GM21619 (cell line): Measurements from ENCODE around the gene COBL.

ENCODE experiments used
- ATAC-seq: cut with Tn5 transposase; IDR thresholded peaks from one replicate; pipeline ENCODE4 v1.9.1; 2021; ENCODE audit not compliant: unreplicated experiment

Gene COBL

GRCh38 chr7:51124321-51124720, 192.3 kb downstream of the COBL start:
- ATAC-seq: no peak

DNA sequence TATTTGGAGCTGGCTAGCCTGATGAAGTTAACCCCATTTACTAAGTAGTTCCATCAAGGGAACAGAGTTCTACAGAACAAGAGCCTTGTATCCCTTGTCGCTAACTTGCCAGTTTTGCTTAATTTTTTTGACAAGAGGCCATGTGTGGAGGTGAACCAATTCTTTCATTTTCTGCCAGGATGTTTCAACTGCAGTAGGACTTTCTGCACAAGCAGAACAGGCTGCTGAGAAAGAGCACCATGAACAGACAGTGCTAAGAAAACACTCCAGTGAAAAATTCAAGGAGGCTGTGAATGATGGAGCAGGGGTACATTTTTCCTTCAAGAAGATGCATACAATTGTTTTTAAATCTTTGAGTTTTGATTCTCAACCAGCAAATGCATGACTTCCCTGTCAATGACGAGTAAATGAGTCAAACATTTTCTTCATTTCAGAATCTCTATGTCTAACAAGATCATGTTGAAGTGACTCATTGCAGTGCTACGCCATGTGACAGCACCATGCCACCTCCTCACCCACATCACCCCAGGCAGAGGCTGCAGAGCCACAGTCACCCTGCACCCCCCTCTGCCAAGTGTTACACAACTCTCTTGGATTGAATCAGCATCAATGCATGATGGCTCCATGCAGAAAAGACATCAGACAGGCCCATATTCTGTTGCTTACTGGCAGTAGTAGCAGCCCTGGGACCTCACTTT, 193.1 kb downstream of the COBL start:
- no peak for ATAC-seq

- ATAC-seq: no peak
Observed at GRCh38 chr7:51121931-51122425, 194.6 kb downstream of the COBL start.

GRCh38 chr7:51121036-51121790, 195.4 kb downstream of the COBL start:
- ATAC-seq: no peak

- no peak for ATAC-seq
Observed at GRCh38 chr7:51118628-51119027, 198.0 kb downstream of the COBL start.

- no peak for ATAC-seq
Observed at GRCh38 chr7:51114501-51114900, 202.1 kb downstream of the COBL start.

- ATAC-seq: no peak
Observed at GRCh38 chr7:51113962-51114361, 202.6 kb downstream of the COBL start.

DNA sequence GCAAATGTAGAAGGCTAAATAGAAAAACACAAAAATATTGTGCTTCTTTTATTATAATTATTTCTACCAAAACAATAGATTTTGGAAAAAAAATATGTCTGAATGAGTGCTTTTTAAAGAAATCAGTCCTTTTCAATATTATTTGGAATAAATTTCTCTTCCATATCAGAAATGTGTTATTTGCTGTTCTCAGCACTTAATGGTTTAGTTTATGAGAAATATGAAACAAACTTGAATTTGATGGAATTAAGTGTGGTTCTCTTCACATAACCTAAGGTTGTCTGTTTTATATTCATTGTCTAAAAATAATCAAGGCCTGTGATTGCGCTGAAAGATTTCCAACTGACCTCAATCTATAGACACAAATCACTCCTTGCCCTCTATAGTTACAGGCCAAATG, 203.0 kb downstream of the COBL start:
- ATAC-seq: no peak

DNA sequence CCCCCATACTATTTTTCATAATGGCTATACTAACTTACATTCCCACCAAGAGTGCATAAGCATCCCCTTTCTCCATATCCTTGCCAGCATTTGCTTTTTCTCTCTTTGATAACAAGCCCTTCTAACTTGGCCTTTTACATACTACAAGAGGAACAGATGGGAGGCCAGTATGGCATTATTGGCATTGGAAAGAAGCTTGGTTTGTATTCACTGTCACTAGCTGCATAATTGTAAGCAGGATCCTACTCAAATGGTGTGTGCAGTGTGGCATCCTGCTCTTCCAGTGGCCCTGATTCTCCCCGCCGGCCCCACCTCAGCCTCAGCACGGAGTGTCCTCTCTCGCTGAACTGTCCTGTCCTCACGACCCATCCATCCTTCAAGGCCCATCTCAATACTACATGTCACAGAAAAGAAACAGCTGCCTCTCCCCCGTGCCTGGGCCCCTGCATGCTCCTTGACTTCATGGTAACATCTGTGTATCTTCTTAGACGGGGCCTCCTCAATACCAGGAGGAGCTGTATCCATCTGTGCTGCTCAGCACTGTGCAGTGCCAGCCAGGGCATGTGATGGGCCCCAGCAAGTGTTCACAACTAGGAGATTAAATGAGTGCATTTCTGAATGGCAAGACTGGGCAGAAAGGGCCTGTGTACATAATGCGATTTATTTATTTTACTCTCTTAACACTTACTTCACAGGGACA, 205.2 kb downstream of the COBL start:
- no peak for ATAC-seq

DNA sequence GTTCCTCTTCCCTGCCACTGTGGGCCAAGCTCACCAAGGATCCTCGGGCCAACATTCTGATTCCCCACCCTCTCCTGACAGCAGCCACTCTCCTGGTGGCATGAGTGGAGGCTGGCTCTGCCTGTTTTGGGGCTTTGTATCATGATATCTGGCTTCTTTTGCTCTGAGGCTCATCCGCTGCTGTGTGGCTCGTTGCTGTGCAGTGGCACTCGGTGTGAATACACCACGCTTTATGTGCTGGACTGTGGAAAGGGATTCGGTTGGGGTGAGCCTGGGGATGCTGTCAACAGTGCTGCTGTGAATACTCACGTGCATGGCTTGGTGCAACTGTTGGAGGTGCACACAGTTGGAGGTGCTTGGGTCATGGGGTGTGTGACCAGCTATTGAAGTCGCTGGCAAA, 208.5 kb downstream of the COBL start:
- ATAC-seq: no peak

DNA sequence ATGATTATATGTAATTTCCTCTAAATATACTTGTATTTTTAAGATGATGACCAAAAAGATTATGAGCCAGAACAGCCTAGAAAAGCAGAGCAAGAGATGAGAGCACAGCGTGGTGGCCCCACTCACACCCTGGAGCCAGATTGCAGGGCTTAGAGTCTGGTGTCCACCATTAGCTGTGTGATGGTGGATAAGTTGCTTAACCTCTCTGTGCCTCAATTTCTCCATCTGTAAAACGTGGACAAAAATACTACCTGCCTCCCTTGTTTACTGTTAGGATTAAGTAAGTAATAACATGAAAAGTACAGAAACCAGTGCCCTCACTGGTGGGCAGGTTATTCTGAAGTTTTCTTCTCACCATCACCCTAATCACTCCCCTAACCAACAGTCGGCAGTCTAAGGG, 212.3 kb downstream of the COBL start:
- no peak for ATAC-seq

DNA sequence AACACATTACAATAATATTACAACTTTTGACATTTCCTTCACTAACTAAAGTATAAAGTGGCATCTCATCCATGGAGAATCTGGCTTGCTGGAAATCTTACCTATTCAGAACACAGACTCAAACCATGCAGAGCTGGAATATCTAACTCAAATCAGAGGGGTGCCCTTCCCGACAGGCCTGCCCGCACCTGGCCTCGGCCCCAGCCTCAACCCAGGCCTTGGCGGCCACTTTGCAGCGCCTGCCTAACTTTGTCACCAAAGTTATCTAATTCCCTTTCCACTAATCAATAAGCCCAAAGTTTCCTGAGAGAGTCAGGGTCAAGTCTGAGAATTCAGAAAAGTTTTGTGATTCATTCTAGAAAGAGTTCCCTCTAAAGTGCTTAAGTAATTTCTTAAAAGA, 212.9 kb downstream of the COBL start:
- ATAC-seq: no peak

GRCh38 chr7:51102828-51103227, 213.8 kb downstream of the COBL start:
- ATAC-seq: no peak

- no peak for ATAC-seq
Observed at GRCh38 chr7:51101111-51101757, 215.4 kb downstream of the COBL start.

GRCh38 chr7:51090411-51090810, 226.2 kb downstream of the COBL start:
- ATAC-seq: no peak

- no peak for ATAC-seq
Observed at GRCh38 chr7:51085034-51085692, 231.4 kb downstream of the COBL start.

GRCh38 chr7:51084121-51084520, 232.5 kb downstream of the COBL start:
- ATAC-seq: no peak

DNA sequence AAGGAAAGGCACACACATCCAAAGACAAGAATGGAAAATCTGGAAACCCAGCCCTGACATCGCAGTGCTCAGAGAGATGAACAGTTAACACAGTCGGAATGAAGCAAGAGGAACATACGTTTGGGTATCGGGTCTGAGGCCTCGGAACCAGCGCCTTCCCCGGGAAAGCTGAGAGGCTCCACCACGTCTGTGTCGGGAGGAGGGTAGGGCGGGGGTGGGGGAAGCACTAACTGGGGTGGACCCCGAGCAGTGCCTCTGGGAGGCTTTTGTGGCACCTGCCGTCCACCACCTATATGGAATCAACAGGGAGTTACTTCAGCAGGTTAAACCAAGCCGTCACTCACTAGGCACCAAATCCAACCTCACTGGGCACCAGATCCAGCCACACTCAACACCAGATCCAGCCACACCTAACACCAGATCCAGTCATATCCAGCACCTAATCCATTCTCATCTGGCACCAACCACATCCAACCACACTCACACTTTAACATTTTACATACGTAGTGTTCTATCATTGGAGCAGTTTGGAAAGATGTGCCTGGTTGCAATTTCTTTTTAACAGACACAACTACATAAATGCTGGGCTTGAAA, 233.6 kb downstream of the COBL start:
- ATAC-seq: no peak

DNA sequence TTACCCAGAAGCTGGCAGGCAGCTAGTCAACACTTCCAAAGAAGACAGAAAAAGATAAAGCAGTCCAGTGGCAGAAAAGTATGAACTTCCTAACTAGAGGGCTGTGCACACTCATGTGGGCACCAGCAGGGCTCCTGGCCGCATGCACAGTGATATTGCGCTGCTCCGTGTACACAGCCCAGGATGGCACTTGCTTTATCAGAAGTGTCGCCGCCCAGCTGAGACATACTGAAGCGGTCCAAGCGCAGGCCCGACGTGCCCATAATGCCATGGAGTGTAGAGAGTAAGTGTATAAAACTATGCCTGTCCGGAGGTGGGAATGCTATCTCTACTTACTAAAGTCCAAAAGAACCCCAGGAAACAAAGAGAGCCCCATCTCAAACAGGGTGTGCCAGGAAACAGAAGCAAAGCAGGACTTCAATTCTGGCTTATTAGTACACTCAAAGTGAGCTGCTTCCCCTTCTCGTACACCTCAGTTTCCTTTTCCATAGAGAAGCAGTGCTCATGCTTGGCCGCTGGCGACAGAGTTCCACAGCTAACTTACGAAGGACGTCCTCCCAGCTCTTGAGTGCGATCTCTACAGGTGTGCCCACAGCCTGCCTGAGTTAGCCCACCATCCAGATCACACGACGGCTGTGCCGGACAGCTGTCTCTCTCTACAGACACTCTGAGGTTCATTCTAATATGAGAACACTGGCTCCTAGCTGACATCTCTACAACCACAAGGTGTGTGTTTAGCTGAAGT, 234.3 kb downstream of the COBL start:
- no peak for ATAC-seq
